Measurements from ENCODE around the gene PDLIM7.

PDLIM7 gene

DNA sequence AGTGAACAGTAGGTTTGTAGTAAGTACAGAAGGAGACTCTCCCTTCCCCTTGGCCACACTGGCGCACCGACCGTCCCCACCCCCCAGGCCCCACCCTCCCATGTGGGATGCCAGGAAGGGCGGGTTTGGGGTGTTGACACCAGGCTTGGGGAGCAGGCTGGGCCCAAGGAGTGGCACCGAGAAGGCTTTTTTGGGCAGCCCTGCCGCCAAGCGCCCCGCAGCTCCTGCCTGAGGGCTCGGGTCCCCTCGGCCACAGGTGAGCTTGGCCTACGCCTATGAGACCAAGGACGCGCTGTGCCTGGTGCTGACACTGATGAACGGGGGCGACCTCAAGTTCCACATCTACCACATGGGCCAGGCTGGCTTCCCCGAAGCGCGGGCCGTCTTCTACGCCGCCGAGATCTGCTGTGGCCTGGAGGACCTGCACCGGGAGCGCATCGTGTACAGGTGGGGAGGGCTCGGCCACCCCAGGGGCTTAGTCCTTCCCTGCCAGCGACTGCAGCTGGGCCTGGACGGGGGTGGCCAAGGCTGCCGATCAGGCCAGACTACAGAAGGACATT is 63.7 kb downstream of the PDLIM7 start:
- DNase-seq (ENCODE audit: insufficient read length, low spot score) (no peak), FAIRE-seq (no peak)
